Stimulated activated CD4-positive, alpha-beta T cell treated with anti-CD3 and anti-CD28 coated beads, Interleukin-2, amount 100 ng/mL, for 48 hours (primary cell): ENCODE results near the gene FZR1.
"Not testable (repeated sequence)": the region's sequence is repeated elsewhere in the genome, so short reads cannot be mapped to it uniquely, and the experiment has no call there.

Source experiments
- DNase-seq, 2 donors: peaks; one replicate each; pipeline ENCODE4 v3.0.0-alpha.2; 2020

FZR1 gene

GRCh38 chr19:3575949-3576673 is 70.0 kb downstream of the FZR1 start:
- no peak for DNase-seq

GRCh38 chr19:3576696-3577443 is 70.8 kb downstream of the FZR1 start:
- no peak for DNase-seq

- no peak for DNase-seq
These were observed 71.7 kb downstream of the FZR1 start for GRCh38 chr19:3577723-3578344.

- no peak for DNase-seq
These were observed 72.3 kb downstream of the FZR1 start for GRCh38 chr19:3578390-3578789.

GRCh38 chr19:3580156-3580934 is 74.2 kb downstream of the FZR1 start:
- DNase-seq: no peak

GRCh38 chr19:3581792-3582191 is 75.7 kb downstream of the FZR1 start:
- DNase-seq: not testable (repeated sequence)

- not testable (repeated sequence) for DNase-seq
These were observed 78.1 kb downstream of the FZR1 start for GRCh38 chr19:3584036-3584802.

- DNase-seq: no peak
These were observed 79.4 kb downstream of the FZR1 start, which contains the start of gene GIPC3 for GRCh38 chr19:3585301-3586126. Gene GIPC3 (plus strand): TSS chr19:3585478. CDS start chr19:3585598, 120 bp downstream.

GRCh38 chr19:3586127-3586626 is 80.1 kb downstream of the FZR1 start:
- DNase-seq: peak; percentile 44 to 51

GRCh38 chr19:3586707-3587346 is 80.7 kb downstream of the FZR1 start:
- no peak for DNase-seq
